Measurements from ENCODE around the gene DCAF7.
A peak's percentile ranks its signal among the peaks of the same experiment; 100 is the strongest.

Gene DCAF7

GRCh38 chr17:63544467-63545301, 5.6 kb upstream of the DCAF7 start:
- H3K4me3 ChIP-seq (ENCODE audit: low read length): no peak overlapping the region
- TF ChIP-seq CTCF (IDR thresholded peaks at IDR 0.05; ENCODE audit: insufficient read depth, low read depth, low read length, missing control alignments): no peak
- no peak for DNase-seq (ENCODE audit: low read depth)

- TF ChIP-seq CTCF (IDR thresholded peaks at IDR 0.05; ENCODE audit: insufficient read depth, low read depth, low read length, missing control alignments): no peak
- no peak for DNase-seq (ENCODE audit: low read depth)
- no peak overlapping the region for H3K4me3 ChIP-seq (ENCODE audit: low read length)
These were observed 3.8 kb upstream of the DCAF7 start for GRCh38 chr17:63546308-63547082.

- no peak for TF ChIP-seq CTCF (IDR thresholded peaks at IDR 0.05; ENCODE audit: insufficient read depth, low read depth, low read length, missing control alignments)
- no peak overlapping the region for H3K4me3 ChIP-seq (ENCODE audit: low read length)
- no peak for DNase-seq (ENCODE audit: low read depth)
These were observed 3.2 kb upstream of the DCAF7 start for GRCh38 chr17:63547083-63547523.

GRCh38 chr17:63549289-63549945, 860 bp upstream of the DCAF7 start:
- TF ChIP-seq CTCF (IDR thresholded peaks at IDR 0.05; ENCODE audit: insufficient read depth, low read depth, low read length, missing control alignments): no peak
- DNase-seq (ENCODE audit: low read depth): no peak
- peak overlapping the region; percentile 97 for H3K4me3 ChIP-seq (ENCODE audit: low read length)

- TF ChIP-seq CTCF (IDR thresholded peaks at IDR 0.05; ENCODE audit: insufficient read depth, low read depth, low read length, missing control alignments): no peak
- DNase-seq (ENCODE audit: low read depth): peak; percentile 38
- peak overlapping the region; percentile 97 for H3K4me3 ChIP-seq (ENCODE audit: low read length)
These were observed 751 bp downstream of the DCAF7 start for GRCh38 chr17:63550817-63551639.

GRCh38 chr17:63552211-63552610, 1.9 kb downstream of the DCAF7 start:
- TF ChIP-seq CTCF (IDR thresholded peaks at IDR 0.05; ENCODE audit: insufficient read depth, low read depth, low read length, missing control alignments): no peak
- peak overlapping the region; percentile 97 for H3K4me3 ChIP-seq (ENCODE audit: low read length)
- no peak for DNase-seq (ENCODE audit: low read depth)

All from epithelial cell of esophagus (primary cell).